Measurements from ENCODE around the gene KIF3A. TPM values are rescaled to one million over a fixed set of nuclear protein-coding genes. Genes with fewer than 3 reads are reported as not detected.

The KIF3A gene
- total RNA-seq, 1 donor from 2014 or later: 19.8 TPM

GRCh38 chr5:132754111-132754510 is 16.8 kb upstream of the KIF3A start:
- intact Hi-C loops (cut with micrococcal nuclease): no loop called here

- intact Hi-C loops (cut with micrococcal nuclease): no loop called here
Measured at GRCh38 chr5:132753135-132753987, 16.0 kb upstream of the KIF3A start.

- intact Hi-C loops (cut with micrococcal nuclease): no loop called here
Measured at GRCh38 chr5:132752581-132753125, 15.3 kb upstream of the KIF3A start.

GRCh38 chr5:132751971-132752580 is 14.7 kb upstream of the KIF3A start:
- intact Hi-C loops (cut with micrococcal nuclease): no loop called here

- intact Hi-C loops (cut with micrococcal nuclease): no loop called here
Measured at GRCh38 chr5:132751444-132751843, 14.1 kb upstream of the KIF3A start.

- intact Hi-C loops (cut with micrococcal nuclease): no loop called here
Measured at GRCh38 chr5:132750471-132751230, 13.3 kb upstream of the KIF3A start.

GRCh38 chr5:132749506-132749905 is 12.2 kb upstream of the KIF3A start:
- intact Hi-C loops (cut with micrococcal nuclease): loop anchor here (10.0 kb wide), 1 partner anchor 215 kb away; the partner anchor contains the start of gene AFF4

- intact Hi-C loops (cut with micrococcal nuclease): loop anchor here (10.0 kb wide), 1 partner anchor 216 kb away; the partner anchor contains the start of gene AFF4
Measured at GRCh38 chr5:132748522-132749000, 11.2 kb upstream of the KIF3A start.

- intact Hi-C loops (cut with micrococcal nuclease): loop anchor here (1.0 to 10.0 kb wide), 3 partner anchors 11 to 217 kb away; partner anchors contain the start of genes AFF4 and KIF3A
Measured at GRCh38 chr5:132747616-132748440, 10.5 kb upstream of the KIF3A start.

- intact Hi-C loops (cut with micrococcal nuclease): loop anchor here (1.0 to 10.0 kb wide), 3 partner anchors 10 to 218 kb away; partner anchors contain the start of genes AFF4 and KIF3A
Measured at GRCh38 chr5:132746954-132747615, 9.7 kb upstream of the KIF3A start, which contains the start of gene CCNI2. CCNI2 (plus strand) TSS chr5:132747426; CDS start chr5:132747496, 70 bp downstream.

- intact Hi-C loops (cut with micrococcal nuclease): loop anchor here (10.0 kb wide), 1 partner anchor 218 kb away; the partner anchor contains the start of gene AFF4
Measured at GRCh38 chr5:132746592-132746953, 9.2 kb upstream of the KIF3A start.

GRCh38 chr5:132744659-132745058 is 7.3 kb upstream of the KIF3A start:
- intact Hi-C loops (cut with micrococcal nuclease): loop anchor here (10.0 kb wide), 1 partner anchor 220 kb away; the partner anchor contains the start of gene AFF4

- intact Hi-C loops (cut with micrococcal nuclease): loop anchor here (10.0 kb wide), 1 partner anchor 222 kb away; the partner anchor contains the start of gene AFF4
Measured at GRCh38 chr5:132742626-132743025, 5.3 kb upstream of the KIF3A start.

GRCh38 chr5:132742158-132742557 is 4.8 kb upstream of the KIF3A start:
- intact Hi-C loops (cut with micrococcal nuclease): loop anchor here (10.0 kb wide), 1 partner anchor 223 kb away; the partner anchor contains the start of gene AFF4

- intact Hi-C loops (cut with micrococcal nuclease): loop anchor here (5.0 kb wide), 6 partner anchors 38 to 352 kb away; partner anchors contain the start of gene SEPTIN8
Measured at GRCh38 chr5:132739232-132739631, 1.9 kb upstream of the KIF3A start.

- intact Hi-C loops (cut with micrococcal nuclease): loop anchor here (1.0 to 5.0 kb wide), 9 partner anchors 9 to 351 kb away; partner anchors contain the start of genes CCNI2, GDF9, RAD50 and SEPTIN8
Measured at GRCh38 chr5:132737982-132738681, 786 bp upstream of the KIF3A start.

- intact Hi-C loops (cut with micrococcal nuclease): loop anchor here (5.0 kb wide), 6 partner anchors 43 to 347 kb away; partner anchors contain the start of gene SEPTIN8
Measured at GRCh38 chr5:132734687-132735086, 2.7 kb downstream of the KIF3A start.

GRCh38 chr5:132733499-132734148 is 3.7 kb downstream of the KIF3A start:
- intact Hi-C loops (cut with micrococcal nuclease): no loop called here

Data from T-helper 2 cell treated with Interferon-gamma antibody and Interleukin-4, amounts not matched to agents 100 ng/mL and 5 ng/mL, for 36 hours (primary cell).